C4-2B (cell line): ENCODE results near the gene CHRNA3.
"Not testable (repeated sequence)": the region's sequence is repeated elsewhere in the genome, so short reads cannot be mapped to it uniquely, and the experiment has no call there.

Experiments
- H3K27ac ChIP-seq: fragments of 450-650 bp; 2 replicates; pipeline ENCODE4 v1.5.1; 2017
- CTCF ChIP-seq: fragments of 450-650 bp; conservative IDR thresholded peaks from 2 replicates; pipeline ENCODE4 v1.5.1; 2017; ENCODE audit warnings: mild to moderate bottlenecking
- ZFX ChIP-seq: fragments of 450-650 bp; IDR thresholded peaks from 2 replicates; pipeline ENCODE4 v1.6.1; 2017

The CHRNA3 gene

GRCh38 chr15:78614021-78614420, 6.8 kb downstream of the CHRNA3 start:
- no peak overlapping the region for H3K27ac ChIP-seq
- no peak for TF ChIP-seq ZFX

- H3K27ac ChIP-seq, result not testable (repeated sequence)
Measured at GRCh38 chr15:78609551-78609950, 11.2 kb downstream of the CHRNA3 start.

- no peak for TF ChIP-seq CTCF
- no peak for TF ChIP-seq ZFX
- no peak overlapping the region for H3K27ac ChIP-seq
Measured at GRCh38 chr15:78605680-78606079, 15.1 kb downstream of the CHRNA3 start.

- no peak overlapping the region for H3K27ac ChIP-seq
- no peak for TF ChIP-seq ZFX
Measured at GRCh38 chr15:78605201-78605600, 15.6 kb downstream of the CHRNA3 start.

GRCh38 chr15:78604420-78604819, 16.4 kb downstream of the CHRNA3 start:
- no peak for TF ChIP-seq CTCF
- TF ChIP-seq ZFX, result no peak

GRCh38 chr15:78603467-78603866, 17.3 kb downstream of the CHRNA3 start:
- no peak for TF ChIP-seq CTCF
- TF ChIP-seq ZFX, result no peak
- H3K27ac ChIP-seq, result peak overlapping the region; percentile 13; the same call in 1 of the 2 replicates

More at GRCh38 chr15:78604420-78604819, 16.4 kb downstream of the CHRNA3 start:
- H3K27ac ChIP-seq, result peak overlapping the region; percentile 13; the same call in 1 of the 2 replicates

- no peak overlapping the region for H3K27ac ChIP-seq
- TF ChIP-seq ZFX (no peak), CTCF (no peak)
Measured at GRCh38 chr15:78599189-78599588, 21.6 kb downstream of the CHRNA3 start.

- H3K27ac ChIP-seq, result no peak overlapping the region
- TF ChIP-seq CTCF (no peak), ZFX (no peak)
Measured at GRCh38 chr15:78598348-78598747, 22.4 kb downstream of the CHRNA3 start.

- H3K27ac ChIP-seq, result no peak overlapping the region
- TF ChIP-seq ZFX (no peak), CTCF (no peak)
Measured at GRCh38 chr15:78597583-78597982, 23.2 kb downstream of the CHRNA3 start.
